ENCODE results near the gene KCNAB1. TPM values are rescaled to one million over a fixed set of nuclear protein-coding genes. Genes with fewer than 3 reads are reported as not detected.
"Not testable (repeated sequence)": the region's sequence is repeated elsewhere in the genome, so short reads cannot be mapped to it uniquely, and the experiment has no call there.

KCNAB1 gene
- total and polyA plus RNA-seq, 2 donors (not counting 1 experiment from before 2014, with no cell fraction given), result not detected

- H3K27ac Mint-ChIP-seq, result no peak overlapping the region
- 100% methylated on average over 1 of the region's 2 CpGs for WGBS (ENCODE audit: insufficient coverage)
- ATAC-seq (ENCODE audit: low read depth) (no peak), DNase-seq (no peak)
- H3K4me1 ChIP-seq (ENCODE audit: control insufficient read depth in 2 of 2, insufficient read depth in 2 of 2, low read length in 2 of 2), result no peaks in the 10 kb centered on the region
- H3K79me2 ChIP-seq (ENCODE audit: control insufficient read depth, insufficient read depth, low read length), result no peaks in the 10 kb centered on the region
- intact Hi-C loops (cut with micrococcal nuclease), result no loop called here
- peaks cover 8% of the 10 kb centered on the region for H3K27me3 Mint-ChIP-seq
- no peaks in the 10 kb centered on the region for H3K9me3 ChIP-seq (ENCODE audit: control extremely low read depth in 1 of 3, control insufficient read depth in 2 of 3, insufficient read depth in 1 of 3, low read length in 2 of 3)
- H3K4me3 Mint-ChIP-seq, result no peak overlapping the region
- H3K36me3 ChIP-seq (replicated peaks in 1 of 2; ENCODE audit: control extremely low read depth in 1 of 2, control insufficient read depth in 1 of 2, extremely low read depth in 1 of 2, insufficient read depth in 2 of 2, low read length in 1 of 2), result no peaks in the 10 kb centered on the region
- no peak for TF ChIP-seq EZH2 (IDR thresholded peaks at IDR 0.05; ENCODE audit: borderline replicate concordance, insufficient read depth, low read depth, low read length, poor library complexity, severe bottlenecking)
- no peaks in the 10 kb centered on the region for H4K20me1 ChIP-seq (ENCODE audit: control insufficient read depth, insufficient read depth, low read length, poor library complexity, severe bottlenecking)
- no peak overlapping the region for H2AFZ ChIP-seq (ENCODE audit: insufficient read depth, low read depth, low read length, poor library complexity, severe bottlenecking)
- H3K4me1 Mint-ChIP-seq, result no peaks in the 10 kb centered on the region
- no peak overlapping the region for H3K9ac ChIP-seq (ENCODE audit: low read length)
- CTCF ChIA-PET, result no interaction called here
- peaks cover 0 to 6% (median 3%) of the 10 kb centered on the region in 4 experiments for H3K27me3 ChIP-seq (replicated peaks in 1 of 4; ENCODE audit: control extremely low read depth in 1 of 4, control insufficient read depth in 3 of 4, insufficient read depth in 4 of 4, low read length in 3 of 4)
- no peak overlapping the region for H3K4me3 ChIP-seq (ENCODE audit: control extremely low read depth in 1 of 5, extremely low read depth in 1 of 5, insufficient read depth in 1 of 5, low read depth in 2 of 5, low read length in 4 of 5)
- H3K27ac ChIP-seq (ENCODE audit: low read length in 2 of 2), result no peak overlapping the region
- POLR2A ChIA-PET, result no interaction called here
- H3K9me3 Mint-ChIP-seq (ENCODE audit: insufficient read depth), result no peaks in the 10 kb centered on the region
- H3K4me2 ChIP-seq (replicated peaks; ENCODE audit: low read depth, low read length, poor library complexity, severe bottlenecking), result no peak overlapping the region
Observed at GRCh38 chr3:156561533-156561932, 441.2 kb downstream of the KCNAB1 start.

- DNase-seq; intact Hi-C loops (cut with micrococcal nuclease); H3K4me3 ChIP-seq (ENCODE audit: control extremely low read depth in 1 of 5, extremely low read depth in 1 of 5, insufficient read depth in 1 of 5, low read depth in 2 of 5, low read length in 4 of 5); H3K36me3 ChIP-seq (replicated peaks in 1 of 2; ENCODE audit: control extremely low read depth in 1 of 2, control insufficient read depth in 1 of 2, extremely low read depth in 1 of 2, insufficient read depth in 2 of 2, low read length in 1 of 2); H3K27ac ChIP-seq (ENCODE audit: low read length in 2 of 2); H3K27me3 ChIP-seq (replicated peaks in 1 of 4; ENCODE audit: control extremely low read depth in 1 of 4, control insufficient read depth in 3 of 4, insufficient read depth in 4 of 4, low read length in 3 of 4); POLR2A ChIA-PET; H2AFZ ChIP-seq (ENCODE audit: insufficient read depth, low read depth, low read length, poor library complexity, severe bottlenecking); CTCF ChIA-PET; H3K4me1 ChIP-seq (ENCODE audit: control insufficient read depth in 2 of 2, insufficient read depth in 2 of 2, low read length in 2 of 2); H3K9me3 ChIP-seq (ENCODE audit: control extremely low read depth in 1 of 3, control insufficient read depth in 2 of 3, insufficient read depth in 1 of 3, low read length in 2 of 3); H3K27me3 Mint-ChIP-seq; H3K4me3 Mint-ChIP-seq; ATAC-seq (ENCODE audit: low read depth); H3K79me2 ChIP-seq (ENCODE audit: control insufficient read depth, insufficient read depth, low read length); H3K9ac ChIP-seq (ENCODE audit: low read length); H3K27ac Mint-ChIP-seq; H3K4me2 ChIP-seq (replicated peaks; ENCODE audit: low read depth, low read length, poor library complexity, severe bottlenecking); H3K9me3 Mint-ChIP-seq (ENCODE audit: insufficient read depth); H3K4me1 Mint-ChIP-seq; H4K20me1 ChIP-seq (ENCODE audit: control insufficient read depth, insufficient read depth, low read length, poor library complexity, severe bottlenecking): not testable (repeated sequence)
- 95% methylated on average over 3 of the region's 8 CpGs for WGBS (ENCODE audit: insufficient coverage)
Observed at GRCh38 chr3:156562486-156562885, 442.1 kb downstream of the KCNAB1 start.

Measured in B cell (primary cell).